ENCODE measurements around the gene MRPL33. TPM values are rescaled to one million over a fixed set of nuclear protein-coding genes. Genes with fewer than 3 reads are reported as not detected.
A peak's percentile ranks its signal among the peaks of the same experiment; 100 is the strongest.

Gene MRPL33
- total and polyA plus RNA-seq, 12 donors = 123 to 661 (median 253) TPM

DNA sequence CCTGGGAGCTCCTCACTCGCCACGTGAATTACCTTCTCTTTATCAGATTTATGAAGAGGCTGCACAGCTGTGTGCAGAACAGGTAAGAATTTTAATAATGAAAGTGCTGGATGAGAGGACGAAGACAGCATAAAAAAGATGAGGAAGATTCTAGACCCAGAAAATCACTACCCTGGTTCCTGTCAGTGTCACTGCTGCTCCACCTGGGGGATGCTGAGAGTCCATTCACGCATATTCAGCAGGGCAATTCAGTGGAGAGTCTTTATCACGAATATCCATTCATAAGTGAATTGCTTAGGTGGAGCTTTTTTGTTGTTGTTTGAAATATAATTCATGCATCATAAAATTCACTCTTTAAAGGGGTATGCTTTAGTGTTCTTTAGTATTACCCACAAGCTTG lies 52.0 kb downstream of the MRPL33 start:
- Histone ChIP-seq H3K27me3 (no peaks in the 10 kb centered on the region), H3K4me3 (peak overlapping the region in 2 of 10 donors; percentile 13 to 15), H3K27ac (peak overlapping the region in 9 of 10 donors; percentile 3 to 72 (median 45)), H3K9me3 (peaks cover 0 to 11% (median 5%) of the 10 kb centered on the region in 11 donors), H3K36me3 (no peaks in the 10 kb centered on the region), H3K4me1 (peaks cover 0 to 14% (median 3%) of the 10 kb centered on the region in 9 donors)
- TF ChIP-seq, protein P1, sequence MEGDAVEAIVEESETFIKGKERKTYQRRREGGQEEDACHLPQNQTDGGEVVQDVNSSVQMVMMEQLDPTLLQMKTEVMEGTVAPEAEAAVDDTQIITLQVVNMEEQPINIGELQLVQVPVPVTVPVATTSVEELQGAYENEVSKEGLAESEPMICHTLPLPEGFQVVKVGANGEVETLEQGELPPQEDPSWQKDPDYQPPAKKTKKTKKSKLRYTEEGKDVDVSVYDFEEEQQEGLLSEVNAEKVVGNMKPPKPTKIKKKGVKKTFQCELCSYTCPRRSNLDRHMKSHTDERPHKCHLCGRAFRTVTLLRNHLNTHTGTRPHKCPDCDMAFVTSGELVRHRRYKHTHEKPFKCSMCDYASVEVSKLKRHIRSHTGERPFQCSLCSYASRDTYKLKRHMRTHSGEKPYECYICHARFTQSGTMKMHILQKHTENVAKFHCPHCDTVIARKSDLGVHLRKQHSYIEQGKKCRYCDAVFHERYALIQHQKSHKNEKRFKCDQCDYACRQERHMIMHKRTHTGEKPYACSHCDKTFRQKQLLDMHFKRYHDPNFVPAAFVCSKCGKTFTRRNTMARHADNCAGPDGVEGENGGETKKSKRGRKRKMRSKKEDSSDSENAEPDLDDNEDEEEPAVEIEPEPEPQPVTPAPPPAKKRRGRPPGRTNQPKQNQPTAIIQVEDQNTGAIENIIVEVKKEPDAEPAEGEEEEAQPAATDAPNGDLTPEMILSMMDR (IDR thresholded peaks at IDR 0.05) = peak in 5 of 9 donors; percentile 22 to 56 (median 50)
- ATAC-seq (peak in 6 of 8 donors; percentile 64 to 86 (median 76)), DNase-seq (peak in 1 of 2 donors; percentile 12)
- WGBS, 2 donors = 63 to 69% methylated on average over 5 of the region's 5 CpGs
- intact Hi-C loops (cut with DNase I) = no loop called here

DNA sequence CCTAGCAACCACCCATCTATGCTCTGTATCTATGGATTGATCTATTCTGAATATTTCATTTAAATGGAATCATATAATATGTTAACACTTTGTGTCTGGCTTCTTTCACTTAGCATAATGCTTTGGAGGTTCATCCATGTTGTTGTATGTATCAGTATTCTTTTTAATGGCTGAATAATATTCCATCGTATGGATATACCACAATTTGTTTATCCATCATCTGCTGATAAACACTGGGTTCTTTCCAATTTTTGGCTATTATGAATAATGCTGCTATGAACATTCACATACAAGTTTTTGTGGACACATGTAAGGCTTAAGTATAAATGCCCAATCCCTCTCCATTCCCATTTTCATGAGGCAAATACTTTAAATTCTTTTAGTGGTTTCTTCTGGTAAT lies 52.9 kb downstream of the MRPL33 start:
- H3K27me3 ChIP-seq = no peaks in the 10 kb centered on the region
- peaks cover 0 to 14% (median 3%) of the 10 kb centered on the region in 9 donors for H3K4me1 ChIP-seq
- peaks cover 0 to 11% (median 5%) of the 10 kb centered on the region in 11 donors for H3K9me3 ChIP-seq
- no peak overlapping the region for H3K4me3 ChIP-seq
- intact Hi-C loops (cut with DNase I) = no loop called here
- TF ChIP-seq, protein P1 (IDR thresholded peaks at IDR 0.05) = no peak
- DNase-seq = no peak
- no peak overlapping the region for H3K27ac ChIP-seq
- H3K36me3 ChIP-seq = no peaks in the 10 kb centered on the region
- WGBS, 2 donors = 100% methylated on average over 1 of the region's 1 CpG
- ATAC-seq = no peak

DNA sequence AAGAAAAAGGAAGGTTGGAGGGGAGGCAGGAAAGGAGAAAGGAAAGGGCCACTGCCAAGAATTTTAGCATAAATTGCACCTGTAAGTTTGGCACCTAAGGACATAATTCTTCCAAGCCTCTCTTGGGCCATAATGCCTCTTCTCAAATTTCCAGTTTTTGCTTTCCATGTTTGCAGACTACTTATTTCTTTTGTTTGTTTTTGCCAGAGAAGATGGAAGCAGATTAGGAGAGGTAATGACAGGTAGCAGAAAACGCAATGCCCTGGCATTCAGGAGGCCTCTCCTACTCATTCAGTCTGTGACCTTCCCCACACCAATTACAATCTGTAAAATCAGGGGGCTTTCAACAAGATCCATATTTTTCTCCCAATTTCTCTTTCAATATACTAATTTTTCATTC lies 56.8 kb downstream of the MRPL33 start:
- 79 to 94% methylated on average over 1 of the region's 1 CpG for WGBS, 2 donors
- ATAC-seq (no peak), DNase-seq (no peak)
- intact Hi-C loops (cut with DNase I) = no loop called here
- TF ChIP-seq, protein P1 (IDR thresholded peaks at IDR 0.05) = no peak
- no peak overlapping the region for H3K4me3 ChIP-seq
- H3K9me3 ChIP-seq = peaks cover 0 to 14% (median 5%) of the 10 kb centered on the region in 11 donors
- H3K36me3 ChIP-seq = no peaks in the 10 kb centered on the region
- no peaks in the 10 kb centered on the region for H3K27me3 ChIP-seq
- no peak overlapping the region for H3K27ac ChIP-seq
- H3K4me1 ChIP-seq = peaks cover 0 to 17% (median 0%) of the 10 kb centered on the region in 9 donors

Other genes with a start within 250 kb of the MRPL33 start
- gene ZNF512, start 188.7 kb upstream of the MRPL33 start, total RNA-seq = 10 to 100 TPM; 15.1 to 27.7 (median 20.3) TPM
- 10 to 100 TPM; 10.2 to 10.5 TPM for gene ZNF512, start 188.7 kb upstream of the MRPL33 start, polyA plus RNA-seq
- gene CCDC121, start 142.7 kb upstream of the MRPL33 start, total RNA-seq = 1 to 10 TPM; 4.1 to 7.6 (median 6.0) TPM
- 1 to 10 TPM; 2.1 TPM for gene CCDC121, start 142.7 kb upstream of the MRPL33 start, polyA plus RNA-seq
- gene GPN1, start 142.7 kb upstream of the MRPL33 start, total RNA-seq = 10 to 100 TPM; 17.1 to 23.8 (median 19.7) TPM
- 10 to 100 TPM in 1 of 2 donors, 1 to 10 TPM in 1; 6.5 to 25.6 TPM for gene GPN1, start 142.7 kb upstream of the MRPL33 start, polyA plus RNA-seq
- gene SUPT7L, start 108.1 kb upstream of the MRPL33 start, total RNA-seq = 10 to 100 TPM; 22.0 to 32.2 (median 26.0) TPM
- gene SUPT7L, start 108.1 kb upstream of the MRPL33 start, polyA plus RNA-seq = 10 to 100 TPM; 18.4 to 42.3 TPM
- 10 to 100 TPM; 19.1 to 28.7 (median 22.5) TPM for gene SLC4A1AP, start 107.8 kb upstream of the MRPL33 start, total RNA-seq
- gene SLC4A1AP, start 107.8 kb upstream of the MRPL33 start, polyA plus RNA-seq = 10 to 100 TPM; 11.0 to 20.8 TPM
- 1 to 10 TPM; 3.4 to 9.1 (median 5.5) TPM for gene RBKS, start 118.7 kb downstream of the MRPL33 start, total RNA-seq
- gene RBKS, start 118.7 kb downstream of the MRPL33 start, polyA plus RNA-seq = 1 to 10 TPM in 1 of 2 donors, under 1 TPM in 1; 0.88 to 4.6 TPM
- 10 to 100 TPM; 54.9 to 83.4 (median 69.3) TPM for gene BABAM2, start 119.0 kb downstream of the MRPL33 start, total RNA-seq
- 10 to 100 TPM; 13.3 to 48.9 TPM for gene BABAM2, start 119.0 kb downstream of the MRPL33 start, polyA plus RNA-seq